ENCODE data around the gene VSTM2B.

Gene VSTM2B

DNA sequence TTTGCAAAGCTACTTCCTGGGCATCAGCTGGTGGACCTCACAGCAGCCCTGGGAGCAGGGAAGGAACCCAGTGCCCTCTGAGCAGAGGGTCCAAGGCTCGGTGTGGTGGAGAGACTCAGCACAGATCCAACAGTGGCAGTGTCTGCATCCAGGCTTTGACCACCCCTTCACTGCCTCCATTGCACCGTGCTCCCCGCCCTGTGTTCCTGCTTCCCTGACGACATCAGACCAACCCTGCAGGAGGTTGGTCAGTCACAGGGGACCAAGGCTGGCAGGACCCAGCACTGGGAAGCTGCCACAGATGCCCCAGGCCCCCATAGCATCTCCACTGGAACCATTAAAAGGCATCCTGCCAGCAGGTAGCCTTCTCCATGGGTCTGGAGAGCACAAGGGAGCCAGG, 7.8 kb upstream of the VSTM2B start:
- in situ Hi-C loops (cut with MboI; ENCODE audit: low pct_unique_long_range_greater_than_20kb, low sequenced_read_pairs, unreplicated experiment): no loop called here
- TF ChIP-seq, protein P1, sequence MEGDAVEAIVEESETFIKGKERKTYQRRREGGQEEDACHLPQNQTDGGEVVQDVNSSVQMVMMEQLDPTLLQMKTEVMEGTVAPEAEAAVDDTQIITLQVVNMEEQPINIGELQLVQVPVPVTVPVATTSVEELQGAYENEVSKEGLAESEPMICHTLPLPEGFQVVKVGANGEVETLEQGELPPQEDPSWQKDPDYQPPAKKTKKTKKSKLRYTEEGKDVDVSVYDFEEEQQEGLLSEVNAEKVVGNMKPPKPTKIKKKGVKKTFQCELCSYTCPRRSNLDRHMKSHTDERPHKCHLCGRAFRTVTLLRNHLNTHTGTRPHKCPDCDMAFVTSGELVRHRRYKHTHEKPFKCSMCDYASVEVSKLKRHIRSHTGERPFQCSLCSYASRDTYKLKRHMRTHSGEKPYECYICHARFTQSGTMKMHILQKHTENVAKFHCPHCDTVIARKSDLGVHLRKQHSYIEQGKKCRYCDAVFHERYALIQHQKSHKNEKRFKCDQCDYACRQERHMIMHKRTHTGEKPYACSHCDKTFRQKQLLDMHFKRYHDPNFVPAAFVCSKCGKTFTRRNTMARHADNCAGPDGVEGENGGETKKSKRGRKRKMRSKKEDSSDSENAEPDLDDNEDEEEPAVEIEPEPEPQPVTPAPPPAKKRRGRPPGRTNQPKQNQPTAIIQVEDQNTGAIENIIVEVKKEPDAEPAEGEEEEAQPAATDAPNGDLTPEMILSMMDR (IDR thresholded peaks at IDR 0.05; ENCODE audit: extremely low read depth, insufficient read depth, missing control alignments): no peak
- no peak for DNase-seq (ENCODE audit: low spot score)

DNA sequence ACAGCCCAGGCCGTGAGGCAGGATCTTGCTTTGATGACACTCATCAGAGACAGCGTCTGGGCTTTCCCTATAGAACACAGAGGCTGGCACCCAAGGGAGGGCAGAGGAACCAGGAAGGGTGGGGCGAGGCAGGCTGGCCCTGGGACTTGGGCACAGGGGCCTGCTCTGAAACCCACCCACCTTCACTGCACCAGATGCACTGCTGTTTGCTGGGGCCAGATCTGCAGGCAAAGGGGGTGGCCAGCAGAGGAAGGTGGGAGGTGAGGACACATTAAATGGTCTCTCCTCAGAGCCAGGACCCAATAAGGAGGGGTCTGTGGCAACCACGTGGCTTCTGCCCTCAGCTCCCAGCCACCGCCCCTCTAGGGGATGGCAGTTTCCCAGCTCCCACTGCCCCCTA, 6.6 kb upstream of the VSTM2B start:
- in situ Hi-C loops (cut with MboI; ENCODE audit: low pct_unique_long_range_greater_than_20kb, low sequenced_read_pairs, unreplicated experiment): no loop called here
- DNase-seq (ENCODE audit: low spot score): no peak
- TF ChIP-seq, protein P1 (IDR thresholded peaks at IDR 0.05; ENCODE audit: extremely low read depth, insufficient read depth, missing control alignments): no peak

DNA sequence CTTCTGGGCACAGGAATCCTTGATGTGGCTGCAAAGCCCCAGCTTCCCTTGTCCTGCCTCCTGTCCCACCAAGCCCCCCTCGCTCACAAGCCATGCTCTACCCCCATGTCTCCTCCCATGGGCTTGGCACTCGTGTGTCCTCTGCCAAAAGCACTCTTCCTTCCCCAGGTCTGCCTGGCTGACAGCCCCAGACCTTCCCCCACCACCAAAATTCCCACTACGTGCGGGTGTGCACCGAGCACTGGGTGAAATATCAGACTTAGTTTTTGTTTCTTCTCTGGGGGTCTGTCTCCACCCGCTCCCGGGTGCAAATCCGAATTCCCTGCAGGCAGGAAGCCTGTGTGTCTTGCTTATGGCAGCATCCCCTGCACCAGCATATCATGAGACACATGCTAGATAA, 5.9 kb upstream of the VSTM2B start:
- DNase-seq (ENCODE audit: low spot score): no peak
- in situ Hi-C loops (cut with MboI; ENCODE audit: low pct_unique_long_range_greater_than_20kb, low sequenced_read_pairs, unreplicated experiment): no loop called here
- TF ChIP-seq, protein P1 (IDR thresholded peaks at IDR 0.05; ENCODE audit: extremely low read depth, insufficient read depth, missing control alignments): no peak

DNA sequence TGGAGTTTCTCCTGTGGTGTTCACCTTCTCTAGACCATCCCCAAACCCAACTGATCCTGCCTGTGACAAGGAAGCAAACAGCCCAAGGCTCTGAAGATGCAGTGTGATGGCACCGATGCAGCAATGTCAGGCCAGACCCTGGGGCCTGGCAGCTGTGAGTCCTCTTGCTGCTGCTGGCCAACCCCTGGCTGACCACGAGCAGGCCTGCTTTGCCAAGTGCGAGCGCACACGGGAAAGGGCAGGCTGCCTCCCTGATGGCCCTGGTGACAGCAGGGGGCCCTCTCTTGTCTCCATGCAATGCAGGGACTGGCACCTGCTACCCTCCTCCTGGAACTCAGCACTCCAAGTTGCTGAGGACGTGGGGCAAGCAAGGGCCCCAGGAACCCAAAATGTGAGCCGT, 5.4 kb upstream of the VSTM2B start:
- no peak for DNase-seq (ENCODE audit: low spot score)
- TF ChIP-seq, protein P1 (IDR thresholded peaks at IDR 0.05; ENCODE audit: extremely low read depth, insufficient read depth, missing control alignments): no peak
- in situ Hi-C loops (cut with MboI; ENCODE audit: low pct_unique_long_range_greater_than_20kb, low sequenced_read_pairs, unreplicated experiment): no loop called here

DNA sequence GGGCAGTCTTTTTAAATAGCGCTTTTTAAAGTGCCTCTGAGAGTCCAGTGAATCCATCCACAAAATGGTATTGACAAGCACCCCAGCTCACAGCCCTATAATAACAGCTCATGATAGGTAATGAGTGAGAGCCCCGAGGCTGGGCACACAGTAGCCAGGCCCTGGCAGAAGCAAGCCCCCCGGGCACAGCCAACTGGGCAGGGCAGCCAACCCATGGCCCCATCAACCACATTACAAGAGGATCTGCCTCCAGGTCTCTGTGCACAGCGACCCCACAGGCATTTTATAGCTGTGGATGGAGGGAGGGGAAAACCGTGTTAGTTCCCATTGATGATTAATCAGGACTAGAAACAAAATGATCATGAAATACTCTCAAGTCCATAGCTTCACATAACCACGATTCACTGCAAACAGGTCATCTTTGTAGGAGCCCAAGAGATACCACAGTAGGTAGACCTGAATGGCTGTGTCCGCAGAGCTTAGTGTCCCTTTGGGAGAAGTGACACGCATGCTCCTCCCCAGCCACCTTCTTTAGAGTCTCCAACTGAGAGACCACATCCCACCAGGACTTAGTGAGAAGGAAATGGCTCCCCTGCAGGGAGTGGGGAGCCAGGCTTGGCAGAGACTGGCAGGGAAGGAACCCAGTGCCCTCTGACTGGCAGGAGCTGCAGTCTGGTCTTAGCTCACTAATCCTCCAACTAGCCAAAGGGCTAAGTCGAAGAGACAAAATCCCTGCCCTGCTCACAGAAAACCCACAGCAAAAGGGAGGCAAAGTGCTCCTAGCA, 4.3 kb upstream of the VSTM2B start:
- in situ Hi-C loops (cut with MboI; ENCODE audit: low pct_unique_long_range_greater_than_20kb, low sequenced_read_pairs, unreplicated experiment): no loop called here
- TF ChIP-seq, protein P1 (IDR thresholded peaks at IDR 0.05; ENCODE audit: extremely low read depth, insufficient read depth, missing control alignments): no peak
- DNase-seq (ENCODE audit: low spot score): no peak

DNA sequence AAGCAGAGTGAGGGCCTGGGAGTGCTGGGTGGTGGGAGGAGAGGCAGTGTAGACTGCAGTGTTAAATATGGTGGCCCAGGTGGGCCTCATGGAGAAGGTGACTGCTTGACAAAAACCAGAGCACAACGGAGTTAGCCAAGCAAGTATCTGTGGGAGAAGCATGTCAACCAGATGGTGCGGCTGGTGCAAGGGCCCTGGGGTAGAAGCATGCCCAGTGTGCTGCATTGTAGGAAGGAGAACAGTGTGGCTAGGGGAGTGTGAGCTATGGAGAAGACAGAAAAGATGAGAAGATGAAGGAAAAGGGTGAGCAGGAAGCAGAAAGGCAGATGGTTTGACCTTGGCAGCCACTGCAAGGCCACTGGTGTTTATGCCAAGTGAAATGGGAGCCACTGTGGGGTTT, 2.2 kb upstream of the VSTM2B start:
- no peak for DNase-seq (ENCODE audit: low spot score)
- in situ Hi-C loops (cut with MboI; ENCODE audit: low pct_unique_long_range_greater_than_20kb, low sequenced_read_pairs, unreplicated experiment): no loop called here
- TF ChIP-seq, protein P1 (IDR thresholded peaks at IDR 0.05; ENCODE audit: extremely low read depth, insufficient read depth, missing control alignments): no peak
